T-helper 22 cell (primary cell): ENCODE data around the gene FAM193B.
A peak's percentile ranks its signal among the peaks of the same experiment; 100 is the strongest.

Experiments used
- DNase-seq: peaks from one replicate; pipeline ENCODE4 v3.0.0-alpha.2; 2020; ENCODE audit warnings: low read depth

The FAM193B gene

DNA sequence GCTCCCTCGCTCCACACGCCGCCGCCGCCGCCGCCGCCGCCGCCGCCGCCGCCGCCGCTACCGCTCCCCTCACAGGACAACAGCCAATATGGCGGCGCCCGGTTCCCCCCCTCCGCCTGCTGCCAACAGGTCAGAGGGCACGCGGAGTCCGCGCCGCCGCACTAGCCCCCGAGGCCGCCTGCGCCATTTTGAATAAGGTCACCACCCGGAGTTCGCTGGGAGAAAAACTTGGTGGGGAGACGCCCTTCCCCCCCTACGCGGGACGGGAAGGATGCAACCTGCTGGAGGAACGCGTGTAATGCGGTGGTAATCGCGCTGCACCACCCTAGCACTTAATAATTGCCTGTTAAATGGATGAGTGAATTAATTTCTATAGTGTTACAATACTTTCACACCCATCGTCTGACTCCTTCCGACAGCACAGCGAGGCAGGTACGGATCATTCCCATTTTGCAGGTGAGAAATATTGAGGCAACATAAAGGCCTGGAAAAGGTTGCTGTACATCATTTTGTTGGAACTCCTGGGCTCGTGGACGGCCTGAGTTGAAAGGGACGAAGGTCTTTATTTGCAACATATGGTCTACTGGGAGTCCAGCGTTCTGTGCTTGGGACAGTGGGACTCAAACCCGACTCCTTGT, at the start of gene FAM193B:
TSS of gene FAM193B (minus strand) at position 90 of the 638 bp plus-strand sequence. CDS start 105 bp downstream, outside the sequence.
- DNase-seq = peak; percentile 89

DNA sequence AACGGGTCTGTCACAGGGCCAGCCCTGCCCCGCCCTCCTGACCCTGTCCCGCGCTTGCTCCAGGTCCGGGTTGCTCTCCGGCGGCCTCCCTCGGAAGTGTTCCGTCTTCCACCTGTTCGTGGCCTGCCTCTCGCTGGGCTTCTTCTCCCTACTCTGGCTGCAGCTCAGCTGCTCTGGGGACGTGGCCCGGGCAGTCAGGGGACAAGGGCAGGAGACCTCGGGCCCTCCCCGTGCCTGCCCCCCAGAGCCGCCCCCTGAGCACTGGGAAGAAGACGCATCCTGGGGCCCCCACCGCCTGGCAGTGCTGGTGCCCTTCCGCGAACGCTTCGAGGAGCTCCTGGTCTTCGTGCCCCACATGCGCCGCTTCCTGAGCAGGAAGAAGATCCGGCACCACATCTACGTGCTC, 49.8 kb upstream of the FAM193B start:
- no peak for DNase-seq

DNA sequence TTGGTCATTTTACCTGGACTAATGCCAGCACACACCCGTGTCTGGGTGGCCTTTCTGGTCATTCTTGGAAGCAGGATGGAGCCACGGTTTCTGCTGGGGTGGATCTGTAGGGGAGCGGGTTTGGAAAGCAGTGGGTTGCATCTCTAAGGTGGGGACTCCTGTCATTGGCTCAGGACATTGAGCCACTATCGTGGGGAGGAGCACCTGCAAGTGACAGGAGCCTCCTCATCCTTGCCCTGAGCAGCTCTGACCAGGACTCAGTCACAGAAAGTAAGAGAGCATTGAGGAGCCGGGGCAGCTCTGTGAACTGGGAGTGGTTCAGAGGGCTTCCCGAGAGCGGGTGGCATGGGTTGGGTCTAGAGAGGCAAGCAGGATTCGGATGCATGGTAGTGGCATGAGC, 49.3 kb upstream of the FAM193B start:
- no peak for DNase-seq

DNA sequence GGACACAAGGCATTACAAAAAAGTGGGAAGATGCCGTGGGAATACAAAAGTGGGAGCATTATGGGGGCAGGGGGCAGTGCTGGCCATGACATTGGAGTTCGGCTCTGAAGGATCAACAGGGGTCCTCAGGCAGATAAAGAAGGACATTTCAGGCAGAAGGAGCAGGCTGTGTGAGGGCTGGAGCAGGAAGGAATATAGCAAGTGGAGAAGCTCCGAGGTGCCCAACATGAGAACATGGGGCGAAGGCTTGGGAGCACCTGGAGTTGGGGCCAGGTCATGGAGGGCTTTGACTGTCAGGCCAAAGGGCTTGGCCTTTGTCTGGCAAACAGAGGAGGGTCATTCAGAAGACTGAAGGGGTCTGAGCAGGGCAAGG, 48.1 kb upstream of the FAM193B start:
- no peak for DNase-seq

DNA sequence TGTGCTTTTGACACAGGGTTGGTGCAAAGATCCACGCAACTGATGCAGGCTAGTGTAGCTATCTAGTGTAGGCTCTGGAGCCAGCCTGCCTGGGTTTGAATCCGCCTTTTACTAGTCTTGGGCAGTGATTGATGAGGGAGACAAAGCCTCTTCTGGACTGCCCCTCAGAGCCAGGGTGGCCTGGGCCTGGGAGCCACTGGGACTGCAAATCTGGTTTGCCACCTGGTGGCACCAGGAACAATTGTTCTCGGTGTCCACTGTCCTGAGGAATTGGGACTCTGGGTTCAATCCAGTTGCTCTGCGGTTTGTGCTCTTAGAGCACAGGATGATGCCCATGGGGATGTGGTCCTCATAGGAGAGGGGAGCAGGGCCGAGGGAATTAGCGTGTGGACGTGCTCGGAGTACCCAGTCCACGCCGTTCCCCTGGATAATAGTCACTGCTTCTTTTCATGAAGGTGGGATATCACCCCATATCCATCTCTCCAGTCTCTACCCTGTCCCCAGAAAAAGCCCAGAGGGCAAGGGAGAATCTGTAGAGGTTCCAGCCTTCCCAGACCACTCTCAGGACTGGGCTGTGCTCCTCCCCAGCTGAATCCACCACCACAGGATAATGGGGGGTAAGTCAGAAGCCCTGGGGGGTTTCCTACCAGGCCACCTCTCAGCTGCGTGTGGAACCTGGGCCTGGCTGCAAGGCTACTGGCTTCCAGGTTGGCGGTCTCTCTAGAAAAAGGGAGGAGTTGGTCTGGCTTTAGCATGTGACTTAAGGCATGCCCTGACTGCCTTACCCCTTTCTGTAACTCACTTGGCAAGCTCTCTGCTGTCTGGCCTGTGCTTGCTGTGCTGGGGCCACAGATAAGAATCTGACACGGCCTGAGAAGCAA, 47.5 kb upstream of the FAM193B start:
- no peak for DNase-seq

DNA sequence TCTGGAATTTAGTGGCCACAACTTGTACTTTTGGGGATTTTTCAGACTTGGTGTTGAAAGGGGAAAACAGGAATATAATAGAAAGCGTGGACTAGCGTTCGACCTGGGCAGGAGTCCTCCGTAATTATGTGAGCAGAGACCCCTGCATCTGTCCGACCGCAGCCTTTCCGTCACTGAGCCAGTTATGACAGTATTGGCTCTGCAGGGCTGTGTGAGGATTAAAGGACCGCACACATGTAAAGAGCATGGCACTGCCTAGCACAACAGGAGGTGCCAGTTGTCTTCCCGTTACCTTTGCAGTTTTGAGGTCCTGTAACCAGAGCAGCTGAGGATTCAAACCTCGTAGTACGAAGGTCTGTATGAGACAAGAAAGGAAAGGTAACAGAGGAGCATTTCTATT, 46.8 kb upstream of the FAM193B start:
- no peak for DNase-seq

DNA sequence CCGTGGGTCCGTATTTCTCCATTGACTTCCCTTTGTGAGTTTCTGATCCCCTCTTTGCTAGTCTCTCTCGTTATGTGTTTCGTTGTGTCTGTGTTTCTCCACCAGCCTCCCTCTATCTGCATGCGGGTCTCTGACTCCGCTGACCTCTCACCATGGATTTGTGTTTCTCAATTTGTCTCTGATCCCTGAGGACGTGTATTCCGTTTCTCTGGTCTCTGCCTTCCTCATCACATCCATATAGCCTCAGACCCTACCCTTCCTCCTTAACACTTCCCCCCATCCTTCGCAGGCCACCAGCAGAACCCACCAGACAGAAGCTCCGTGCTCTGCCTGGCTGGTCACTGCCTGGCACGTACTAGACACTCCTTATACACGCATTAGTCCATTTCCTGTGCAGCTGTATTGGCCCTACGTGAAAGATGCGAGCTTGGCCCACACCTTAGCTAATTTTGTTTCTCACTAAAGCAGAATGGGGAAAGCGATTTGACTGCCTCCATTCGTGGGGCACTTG, 46.2 kb upstream of the FAM193B start:
- no peak for DNase-seq

DNA sequence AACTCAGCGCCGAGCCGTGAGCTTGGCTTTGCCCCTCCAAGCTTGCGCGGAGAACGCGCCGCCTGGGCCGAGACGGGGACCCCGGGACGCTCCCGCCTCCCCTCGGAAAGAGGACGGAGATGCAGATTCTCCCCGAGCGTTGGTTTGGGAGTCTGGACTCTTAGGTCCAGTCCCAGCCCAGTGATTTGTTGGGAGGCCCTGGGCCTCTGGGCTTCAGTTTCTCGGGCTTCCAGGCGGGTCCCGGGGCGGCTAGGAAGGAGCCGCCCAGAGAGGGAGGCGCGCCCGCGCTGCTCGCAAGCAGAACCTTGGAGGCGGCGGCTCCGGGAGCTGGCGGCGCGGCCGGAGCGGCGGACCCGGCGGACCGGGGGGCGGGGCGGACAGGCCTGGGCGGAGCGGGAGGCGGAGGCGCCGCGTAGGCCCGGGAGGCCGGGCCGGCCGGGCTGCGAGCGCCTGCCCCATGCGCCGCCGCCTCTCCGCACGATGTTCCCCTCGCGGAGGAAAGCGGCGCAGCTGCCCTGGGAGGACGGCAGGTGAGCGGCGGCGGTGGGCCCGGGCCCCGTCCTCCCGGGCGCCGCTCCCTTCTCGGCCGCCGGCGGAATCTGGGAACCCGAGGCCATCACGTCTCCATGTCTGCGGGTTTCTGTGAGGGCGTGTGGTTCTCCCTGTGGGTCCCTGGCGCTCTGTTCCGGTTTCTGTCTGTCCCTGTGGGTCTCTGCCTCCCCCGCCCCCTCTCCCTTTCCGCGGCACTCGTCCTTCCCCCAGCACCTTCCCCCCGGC, 45.6 kb upstream of the FAM193B start, which contains the start of gene B4GALT7:
TSS of gene B4GALT7 (plus strand) at position 402 of the 777 bp plus-strand sequence. CDS start at position 481, 79 bp downstream.
- DNase-seq = peak; percentile 66

DNA sequence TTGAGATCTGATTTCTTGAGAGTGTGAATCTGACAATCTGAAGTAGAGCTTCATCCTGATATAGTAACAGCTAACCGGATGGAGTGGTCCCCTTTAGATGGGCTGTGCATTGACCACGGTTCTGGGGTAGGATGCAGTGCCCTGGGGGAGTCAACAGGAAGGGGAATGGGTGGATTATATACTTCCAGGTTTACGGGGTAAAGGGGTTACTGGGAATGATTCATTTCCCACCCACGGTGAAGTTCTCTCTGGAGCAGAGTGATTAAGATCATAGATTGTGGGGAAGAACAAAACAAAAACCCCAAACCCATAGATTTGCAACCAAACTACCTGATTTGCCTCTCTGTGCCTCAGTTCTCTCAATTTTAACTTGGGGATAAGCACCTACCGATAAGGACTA, 44.1 kb upstream of the FAM193B start:
- no peak for DNase-seq

DNA sequence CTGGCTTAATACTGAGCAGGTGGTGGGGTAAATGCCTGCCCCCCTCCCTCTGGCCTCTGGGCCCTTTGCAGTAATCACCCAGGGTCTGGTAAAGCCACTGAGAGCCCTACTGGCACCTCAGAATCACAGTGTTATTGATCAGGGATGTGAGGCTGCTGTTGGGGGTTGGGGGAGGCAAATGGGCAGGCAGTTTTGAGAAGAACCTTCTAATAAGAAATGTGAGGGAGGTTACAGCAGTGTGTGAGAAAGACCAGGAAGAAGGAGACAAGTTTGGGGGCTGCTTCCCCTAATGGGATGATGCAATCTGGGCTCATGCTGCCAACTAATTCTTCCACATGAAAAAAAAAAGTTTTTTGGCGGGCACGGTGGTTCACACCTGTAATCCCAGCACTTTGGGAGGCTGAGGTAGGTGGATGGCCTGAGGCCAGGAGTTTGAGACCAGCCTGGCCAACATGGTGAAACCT, 42.4 kb upstream of the FAM193B start:
- no peak for DNase-seq

DNA sequence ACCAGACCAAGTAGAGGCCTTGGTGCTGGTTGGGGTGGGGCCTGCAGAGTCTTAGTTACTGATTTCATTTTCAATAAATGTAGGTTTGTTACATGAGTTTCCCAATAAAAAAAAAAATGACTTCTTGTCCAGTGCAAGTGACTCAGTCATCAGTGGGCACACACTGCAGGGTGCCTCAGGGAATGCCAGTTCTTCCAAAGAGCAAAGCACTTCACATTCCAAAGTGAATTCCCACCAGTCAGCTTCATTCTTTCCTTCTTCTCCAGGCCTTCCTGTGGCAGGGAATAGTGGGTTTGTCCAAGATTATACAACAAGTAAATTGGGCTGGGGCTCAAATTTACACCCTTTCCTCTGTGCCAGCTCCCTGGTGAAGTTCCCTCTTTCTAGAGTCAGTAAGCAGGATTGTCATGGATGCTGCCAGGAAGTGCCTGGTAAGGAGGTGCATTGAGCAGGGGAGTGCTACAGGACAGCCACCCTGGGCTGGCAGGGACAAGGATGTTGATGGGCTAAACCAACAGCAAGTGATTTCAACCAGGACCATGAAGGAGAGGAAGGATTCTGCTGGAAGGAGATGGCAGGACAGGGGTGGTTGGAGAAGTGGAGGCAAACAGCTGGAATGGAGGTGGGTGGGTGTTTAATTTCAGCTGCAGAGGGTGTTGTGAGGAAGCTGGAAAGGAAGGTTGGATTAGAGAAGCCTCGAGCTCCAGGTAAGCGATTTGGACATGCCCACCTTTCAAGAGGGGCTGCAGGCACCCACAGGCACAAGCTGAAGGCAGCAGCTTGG, 41.8 kb upstream of the FAM193B start:
- no peak for DNase-seq

DNA sequence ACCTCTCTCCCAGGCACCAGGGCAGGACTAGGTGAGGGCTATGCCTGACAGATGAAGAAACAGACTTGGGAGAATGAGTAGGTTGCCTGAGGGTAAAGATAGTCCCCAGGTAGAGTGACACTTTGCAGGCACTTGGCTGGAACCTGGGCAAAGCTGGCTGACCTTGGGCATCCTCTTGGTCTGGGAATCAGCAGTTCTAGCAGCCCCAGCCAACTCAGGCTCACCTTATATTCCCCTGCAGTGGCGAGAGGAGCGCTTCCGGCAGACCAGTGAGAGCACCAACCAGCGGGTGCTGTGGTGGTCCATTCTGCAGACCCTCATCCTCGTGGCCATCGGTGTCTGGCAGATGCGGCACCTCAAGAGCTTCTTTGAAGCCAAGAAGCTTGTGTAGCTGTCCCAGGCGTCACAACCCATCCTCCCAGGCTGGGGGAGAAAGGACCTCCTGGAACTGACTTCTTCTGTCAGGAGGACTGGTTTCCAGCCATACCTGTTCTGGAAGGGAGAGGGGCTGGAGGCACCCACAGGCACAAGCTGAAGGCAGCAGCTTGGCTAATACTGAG, 40.7 kb upstream of the FAM193B start:
- DNase-seq = no peak

DNA sequence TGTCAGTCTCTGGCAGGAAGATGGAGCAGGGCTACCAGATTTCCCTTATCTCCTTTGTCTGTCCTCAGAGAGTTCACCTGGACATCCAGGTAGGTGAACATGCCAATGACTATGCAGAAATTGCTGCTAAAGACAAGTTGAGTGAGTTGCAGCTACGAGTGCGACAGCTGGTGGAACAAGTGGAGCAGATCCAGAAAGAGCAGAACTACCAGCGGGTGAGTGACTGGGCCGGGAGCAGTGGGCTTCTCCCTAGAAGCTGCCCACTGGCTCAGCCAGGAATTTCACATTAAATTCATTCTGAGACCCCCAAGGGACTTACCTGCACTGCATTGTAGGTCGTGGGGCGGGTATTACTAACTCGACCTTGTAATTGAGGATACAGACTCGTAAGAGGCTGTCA, 39.7 kb upstream of the FAM193B start:
- no peak for DNase-seq

DNA sequence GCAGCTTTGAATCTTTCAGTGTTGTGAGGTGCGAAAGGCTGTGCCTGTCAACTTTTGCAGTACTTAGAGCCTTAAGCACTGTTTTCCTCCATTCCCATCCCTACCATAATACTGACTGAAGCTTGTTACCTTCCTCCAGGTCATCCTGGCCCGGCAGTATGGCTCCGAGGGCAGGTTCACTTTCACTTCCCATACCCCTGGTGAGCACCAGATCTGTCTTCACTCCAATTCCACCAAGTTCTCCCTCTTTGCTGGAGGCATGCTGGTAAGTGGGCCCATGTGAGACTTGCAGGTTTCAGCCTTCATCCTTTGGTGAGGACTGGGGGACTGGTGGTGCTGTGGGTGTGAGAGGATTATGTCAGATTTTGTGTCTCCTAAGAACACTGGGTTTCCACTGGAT, 39.1 kb upstream of the FAM193B start:
- DNase-seq = no peak

DNA sequence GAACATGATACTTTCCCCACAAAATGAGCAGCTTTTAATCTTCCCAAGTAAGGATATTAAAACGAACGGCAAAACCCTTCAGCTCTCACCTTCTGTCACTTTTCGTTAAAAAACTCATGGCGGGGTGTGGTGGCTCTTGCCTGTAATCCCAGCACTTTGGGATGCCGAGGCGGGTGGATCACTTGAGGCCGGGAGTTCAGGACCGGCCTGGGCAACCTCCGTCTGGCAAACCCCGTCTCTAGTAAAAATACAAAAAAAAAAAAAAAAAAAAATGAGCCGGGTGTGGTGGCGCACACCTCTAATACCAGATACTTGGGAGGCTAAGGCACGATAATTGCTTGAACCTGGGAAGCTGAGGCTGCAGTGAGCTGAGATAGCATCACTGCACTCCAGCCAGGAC, 38.5 kb upstream of the FAM193B start:
- DNase-seq = no peak

DNA sequence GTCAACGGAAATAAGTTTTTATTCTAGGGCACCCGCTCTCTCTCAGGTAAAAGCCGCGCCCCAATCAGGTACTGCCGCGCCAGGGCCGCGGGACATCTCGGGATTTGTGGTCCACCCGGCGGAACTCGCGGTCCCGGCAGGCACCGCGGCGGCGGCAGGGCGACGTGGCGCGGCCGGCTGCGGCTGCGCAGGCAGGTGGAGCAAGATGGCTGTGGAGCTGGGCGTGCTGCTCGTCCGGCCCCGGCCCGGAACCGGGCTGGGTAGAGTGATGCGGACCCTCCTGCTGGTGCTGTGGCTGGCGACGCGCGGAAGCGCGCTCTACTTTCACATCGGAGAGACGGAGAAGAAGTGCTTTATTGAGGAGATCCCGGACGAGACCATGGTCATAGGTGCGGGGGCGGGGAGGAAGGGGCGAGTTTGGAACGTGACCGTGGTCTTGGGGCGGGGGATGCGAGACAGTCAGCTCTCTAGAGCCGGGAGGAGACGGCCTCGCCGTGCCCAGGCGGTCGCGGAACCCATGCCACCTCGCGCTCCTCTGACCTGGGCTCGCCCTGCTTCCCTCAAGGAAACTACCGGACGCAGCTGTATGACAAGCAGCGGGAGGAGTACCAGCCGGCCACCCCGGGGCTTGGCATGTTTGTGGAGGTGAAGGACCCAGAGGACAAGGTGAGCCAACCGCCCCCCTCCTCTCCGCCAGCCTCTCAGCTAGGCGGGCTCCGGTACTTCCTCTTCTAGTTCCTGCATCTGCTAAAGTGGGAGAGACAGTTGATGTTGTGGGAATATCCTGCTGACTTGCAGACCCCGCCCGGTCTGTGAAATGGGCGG, 37.9 kb upstream of the FAM193B start, which contains the start of gene TMED9:
TSS of gene TMED9 (plus strand) at position 194 of the 825 bp plus-strand sequence. CDS start at position 206, 12 bp downstream.
- peak; percentile 78 for DNase-seq

DNA sequence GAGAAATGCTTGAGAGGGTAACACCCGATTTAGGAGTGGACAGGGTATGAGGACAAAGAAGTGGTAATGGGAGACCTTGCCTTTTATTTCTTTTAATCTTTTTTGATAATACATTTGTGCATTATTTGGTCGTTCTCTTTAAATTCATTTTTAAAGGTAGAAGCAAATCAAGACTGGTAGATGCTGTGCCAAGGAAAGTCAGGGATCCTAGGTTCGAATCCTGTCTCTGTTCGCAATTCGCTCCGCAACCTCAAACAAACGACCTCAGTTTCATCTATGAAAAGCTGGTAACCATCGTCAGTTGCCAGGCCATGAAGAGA, 37.3 kb upstream of the FAM193B start:
- DNase-seq = no peak

DNA sequence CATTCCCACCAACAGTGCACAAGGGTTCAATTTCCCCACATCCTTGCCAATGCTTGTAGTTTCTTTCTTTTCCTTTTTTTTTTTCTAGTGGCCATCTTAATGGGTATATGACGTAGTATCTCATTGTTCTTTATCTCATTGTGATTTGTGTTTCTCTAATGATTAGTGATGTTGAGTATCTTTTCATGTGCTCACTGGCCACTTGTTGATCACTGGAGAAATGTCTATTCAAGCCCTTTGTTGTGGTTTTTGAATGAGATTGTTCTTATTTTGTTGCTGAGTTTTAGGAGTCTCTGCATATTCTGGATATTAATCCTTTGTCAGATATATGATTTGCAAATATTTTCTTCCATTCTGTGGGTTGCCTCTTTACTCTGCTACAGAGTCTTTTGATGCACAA, 36.0 kb upstream of the FAM193B start:
- no peak for DNase-seq

DNA sequence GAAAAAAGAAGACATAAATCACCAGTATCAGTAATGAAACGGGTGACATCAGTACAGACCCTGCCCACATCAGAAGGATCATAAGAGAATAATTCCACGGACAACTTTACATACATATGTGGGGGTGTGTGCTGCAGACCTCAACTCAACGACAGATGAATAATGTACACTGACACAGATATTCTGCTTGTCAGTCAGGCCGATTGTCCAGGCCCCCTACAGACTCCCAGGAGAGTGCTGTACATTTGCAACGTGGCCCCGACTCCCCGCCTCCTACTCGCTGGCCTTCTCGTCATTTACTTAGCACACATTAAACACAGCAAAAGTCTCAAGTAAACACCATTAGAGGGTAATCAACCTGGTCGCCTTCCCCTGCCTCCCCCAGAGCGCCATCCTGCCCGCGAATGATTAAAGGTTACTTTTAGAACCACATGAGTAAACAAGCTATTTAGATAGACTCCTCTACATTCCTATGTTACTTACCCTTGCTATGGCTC, 34.1 kb upstream of the FAM193B start:
- DNase-seq = no peak

DNA sequence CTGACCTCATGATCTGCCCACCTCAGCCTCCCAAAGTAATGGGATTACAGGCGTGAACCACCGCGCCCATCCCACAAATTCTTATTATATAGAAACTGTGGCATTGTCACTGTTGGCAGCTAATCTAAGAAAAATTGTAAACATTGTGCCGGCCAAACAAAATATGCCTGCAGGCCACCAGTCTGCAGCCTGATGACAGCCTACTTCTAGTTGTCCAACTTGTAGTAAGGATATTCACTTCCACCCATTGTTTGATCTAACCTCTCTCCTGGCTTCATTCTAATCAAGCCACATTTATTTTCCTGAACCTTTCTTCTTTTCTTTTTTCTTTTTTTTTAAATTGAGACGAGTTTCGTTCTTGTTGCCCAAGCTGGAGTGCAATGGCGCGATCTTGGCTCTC, 24.0 kb upstream of the FAM193B start:
- DNase-seq = no peak
